Fibroblast of skin of scalp (primary cell): ENCODE results near the gene STAB2.
"Not testable (repeated sequence)": the region's sequence is repeated elsewhere in the genome, so short reads cannot be mapped to it uniquely, and the experiment has no call there.

Experiments
- DNase-seq: peaks from one replicate; pipeline ENCODE4 v3.0.0-alpha.2; 2013

Gene STAB2

DNA sequence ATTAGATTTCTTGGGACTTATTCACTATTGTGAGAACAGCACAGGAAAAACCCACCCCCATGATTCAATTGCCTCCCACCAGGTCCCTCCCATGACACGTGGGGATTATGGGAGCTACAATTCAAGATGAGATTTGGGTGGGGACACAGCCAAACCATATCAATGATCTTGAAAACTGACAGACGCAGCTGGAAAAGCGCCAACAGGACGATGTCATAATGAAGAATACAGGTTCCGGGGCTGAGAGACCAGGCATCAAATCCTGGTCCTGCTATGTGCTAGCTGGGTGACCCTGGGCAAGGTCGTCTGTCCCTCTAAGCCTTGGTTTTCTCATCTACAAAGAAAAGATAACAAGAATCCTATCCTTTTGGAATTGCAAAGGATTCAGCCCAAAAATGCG, 222.6 kb downstream of the STAB2 start:
- DNase-seq = not testable (repeated sequence)

DNA sequence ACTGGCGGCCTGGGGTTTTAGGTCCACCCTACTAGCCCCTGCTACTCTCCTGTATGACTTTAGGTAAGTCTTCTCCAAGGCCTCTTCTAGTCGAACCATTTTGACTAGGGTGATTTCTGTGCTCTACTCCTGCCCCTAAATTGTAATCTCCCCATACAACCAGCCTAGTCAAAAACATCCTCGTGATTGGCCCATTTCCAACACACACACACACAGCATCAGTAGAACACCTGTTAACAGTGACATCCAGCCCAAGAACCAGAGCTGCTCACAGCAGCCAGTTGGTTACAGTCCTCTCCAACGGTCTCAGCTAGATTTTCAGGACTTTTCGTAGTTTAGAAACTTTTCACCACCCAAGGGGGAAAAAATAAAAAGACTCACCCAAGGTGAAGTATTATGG, 223.0 kb downstream of the STAB2 start:
- DNase-seq = no peak

DNA sequence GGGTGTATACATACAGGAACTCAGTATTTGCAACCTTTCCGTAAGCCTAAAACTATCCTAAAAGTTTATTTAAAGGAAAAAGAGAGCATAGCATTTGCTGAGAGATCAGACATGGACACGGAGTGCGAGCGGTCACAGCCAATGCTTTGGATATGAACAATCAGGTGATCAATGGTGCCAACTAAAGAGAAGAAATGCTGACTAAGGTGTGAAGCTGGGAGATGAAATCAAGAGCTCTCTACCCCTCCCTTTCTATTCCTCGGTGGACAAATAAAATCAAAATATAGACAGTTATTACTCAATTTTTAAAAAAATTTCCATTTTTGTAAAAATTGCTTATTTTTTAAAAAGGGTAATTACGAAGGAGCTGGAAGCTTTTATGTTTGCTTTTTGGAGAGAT, 224.7 kb downstream of the STAB2 start:
- no peak for DNase-seq

DNA sequence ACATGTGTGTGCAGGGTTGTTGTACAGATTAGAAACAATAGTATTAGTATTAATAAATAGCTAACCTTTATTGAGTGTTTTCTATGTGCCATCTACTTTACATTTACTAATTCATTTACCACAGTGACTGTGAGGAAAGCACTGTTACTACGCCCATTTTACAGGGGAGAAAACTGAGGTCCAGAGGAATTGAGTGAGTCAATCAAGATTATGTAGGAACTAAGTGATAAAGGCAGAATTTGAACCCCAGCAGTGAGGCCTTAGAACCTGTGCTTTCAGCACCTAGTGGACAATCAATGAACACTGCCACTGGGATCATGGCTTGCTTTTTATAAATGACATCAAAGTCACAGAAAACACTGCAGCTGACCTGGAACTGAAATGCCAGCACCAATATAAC, 225.7 kb downstream of the STAB2 start:
- DNase-seq = no peak

DNA sequence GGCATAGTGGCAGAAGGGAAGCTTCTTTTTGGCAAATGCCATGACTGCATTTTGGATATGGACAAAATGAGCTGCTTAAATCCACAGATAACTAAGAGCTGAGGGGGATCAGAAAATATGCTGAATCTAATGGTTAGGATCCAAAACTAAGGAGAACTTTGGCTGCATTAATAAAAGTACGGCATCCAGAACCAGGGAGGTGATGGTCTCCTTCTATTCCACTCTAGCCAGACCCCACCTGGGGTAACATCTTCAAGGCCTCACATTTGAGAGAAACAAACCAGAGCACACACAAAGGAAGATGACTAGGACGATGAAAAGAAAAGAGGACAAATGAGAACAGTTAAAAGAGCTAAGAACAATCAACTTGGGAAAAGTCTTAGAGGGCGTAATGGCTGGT, 226.4 kb downstream of the STAB2 start:
- DNase-seq = no peak

DNA sequence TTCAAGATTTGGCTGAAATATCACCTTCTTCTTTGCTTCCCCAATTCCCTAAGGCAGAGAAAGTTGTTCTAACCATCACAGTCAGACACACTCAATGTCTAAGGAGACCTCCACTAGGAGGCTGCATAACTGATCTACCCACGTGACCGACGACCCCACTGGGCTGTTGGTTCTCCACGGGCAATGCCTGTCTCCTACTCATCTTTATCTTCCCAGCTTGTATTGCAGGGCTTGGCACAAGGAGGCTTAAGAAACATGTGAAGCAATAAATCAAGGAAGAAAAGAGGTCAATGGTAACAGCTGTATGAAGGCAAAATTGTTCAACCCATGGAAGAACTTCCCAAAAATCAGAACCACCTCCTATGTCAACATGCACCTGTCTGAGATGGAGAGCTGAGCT, 226.9 kb downstream of the STAB2 start:
- DNase-seq = no peak

DNA sequence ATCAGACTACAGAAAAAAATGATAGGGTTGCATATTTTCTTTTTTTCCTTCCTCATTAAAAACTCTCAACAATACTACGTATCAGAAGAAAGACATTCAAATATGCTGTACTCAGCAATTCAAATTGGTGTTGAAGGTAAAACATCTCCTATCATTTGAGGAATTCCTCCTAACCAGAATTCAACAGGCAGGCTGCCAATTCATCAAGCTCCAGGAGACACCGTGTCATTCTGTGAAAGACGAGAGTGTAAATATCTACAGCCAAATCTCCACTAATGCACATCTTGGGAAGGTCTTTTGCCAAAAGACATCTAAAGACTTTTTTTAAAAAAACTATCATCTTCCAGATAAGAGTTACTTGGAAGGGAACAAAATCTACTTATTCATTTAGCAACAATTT, 227.4 kb downstream of the STAB2 start:
- DNase-seq = no peak
